ENCODE data around the gene CAMK2N1.
"Not testable (repeated sequence)": the region's sequence is repeated elsewhere in the genome, so short reads cannot be mapped to it uniquely, and the experiment has no call there.

Gene CAMK2N1

DNA sequence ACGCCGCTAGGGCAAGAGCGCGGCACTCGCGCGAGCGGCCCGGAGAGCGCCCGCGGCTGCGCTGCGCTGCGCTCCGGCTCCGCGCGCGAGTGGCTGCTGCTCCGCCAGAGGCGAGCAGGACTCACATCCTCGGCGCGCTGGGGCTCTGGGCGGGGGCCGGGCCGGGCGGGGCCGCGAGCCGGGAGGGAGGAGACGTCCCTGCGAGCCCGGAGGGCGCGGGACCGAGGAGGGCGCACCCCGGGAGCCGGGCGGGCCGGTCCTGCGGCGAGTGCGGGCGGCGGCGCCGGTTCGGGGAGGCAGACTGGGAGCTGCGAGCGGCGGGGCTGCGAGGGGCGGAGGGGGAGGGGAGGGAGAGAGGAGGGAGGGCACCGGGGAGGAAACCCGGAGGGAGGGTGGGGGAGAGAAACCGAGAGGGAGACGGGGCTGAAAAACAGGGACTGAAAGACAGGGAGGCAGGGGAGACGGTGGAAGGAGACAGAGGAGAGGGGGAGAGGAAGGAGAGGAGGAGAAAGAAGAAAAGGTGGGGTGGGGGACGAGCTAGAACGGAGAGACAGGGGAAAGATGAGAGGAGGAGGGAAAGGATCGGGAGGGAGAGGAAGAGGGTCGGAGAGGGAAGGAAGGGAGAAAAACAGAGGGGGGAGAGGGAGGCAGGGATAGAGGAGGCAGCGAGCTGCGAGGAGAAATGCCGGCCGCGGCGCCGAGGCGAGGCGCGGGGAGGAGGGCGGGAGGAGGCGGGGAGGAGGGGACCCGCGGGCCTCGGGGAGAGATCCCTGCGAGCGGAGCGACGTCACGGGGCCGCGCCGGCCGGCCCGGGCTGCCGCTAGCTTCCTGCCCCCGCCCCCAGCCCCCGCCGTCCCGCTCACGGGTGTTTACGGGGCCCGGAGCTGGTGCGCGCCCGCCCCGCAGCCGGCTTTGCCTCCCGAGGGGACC is at the start of gene CAMK2N1:
Gene CAMK2N1 (minus strand): TSS at position 684 of the 930 bp plus-strand sequence. CDS start 831 bp downstream, outside the sequence.
- peak; percentile 67 for DNase-seq

GRCh38 chr1:20534659-20535417 is 48.8 kb upstream of the CAMK2N1 start:
- no peak for DNase-seq

GRCh38 chr1:20533635-20534034 is 47.6 kb upstream of the CAMK2N1 start:
- DNase-seq, result no peak

- DNase-seq, result peak; percentile 31
These were observed 44.9 kb upstream of the CAMK2N1 start for GRCh38 chr1:20530901-20531300.

GRCh38 chr1:20530306-20530705 is 44.3 kb upstream of the CAMK2N1 start:
- no peak for DNase-seq

GRCh38 chr1:20528221-20528620 is 42.2 kb upstream of the CAMK2N1 start:
- DNase-seq, result no peak

- DNase-seq, result no peak
These were observed 40.3 kb upstream of the CAMK2N1 start for GRCh38 chr1:20526267-20526666.

DNA sequence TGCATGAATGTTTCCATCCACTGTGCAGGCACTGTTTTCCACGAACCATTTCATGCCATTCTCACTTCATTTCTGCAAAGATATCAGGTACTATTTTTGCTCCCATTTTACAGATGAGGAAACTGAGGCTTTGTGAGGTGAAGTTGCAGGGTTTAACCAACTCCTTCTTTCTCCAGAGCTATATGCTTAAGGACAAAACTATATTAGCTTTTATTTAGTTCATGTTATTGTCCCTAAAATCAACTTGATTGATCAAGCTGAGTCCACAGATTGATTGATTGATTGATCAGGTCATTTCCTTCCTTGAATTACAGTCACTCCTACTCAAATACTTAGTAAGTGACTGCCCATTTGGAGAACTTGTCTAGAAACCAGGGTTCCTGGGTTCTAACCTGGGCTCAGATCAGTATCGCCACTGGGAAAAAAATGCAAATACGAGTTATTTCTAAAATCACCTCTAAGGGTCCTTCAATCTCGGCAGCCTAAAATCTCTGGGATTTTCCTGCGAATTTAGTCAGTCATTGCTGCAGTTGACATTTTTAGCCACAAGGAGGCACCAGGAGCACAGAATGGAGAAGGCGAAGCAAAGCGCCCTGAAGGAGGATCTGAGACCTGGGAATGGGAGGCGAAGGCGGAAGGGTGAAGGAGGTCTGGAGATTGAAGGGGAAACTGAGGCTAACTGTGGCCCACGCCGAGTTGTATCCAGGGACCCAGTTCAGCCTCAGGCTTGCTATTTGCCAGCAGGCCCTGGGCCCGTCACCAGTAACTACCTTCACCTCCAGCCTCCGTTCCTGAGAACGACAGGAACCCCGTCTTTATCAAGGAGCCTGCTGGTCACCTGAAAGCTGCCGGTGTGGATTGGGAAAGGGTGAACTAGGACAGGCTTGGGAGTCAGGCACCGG is 36.2 kb upstream of the CAMK2N1 start:
- peak; percentile 83 for DNase-seq

- DNase-seq, result not testable (repeated sequence)
These were observed 33.7 kb upstream of the CAMK2N1 start for GRCh38 chr1:20519609-20520262.

- no peak for DNase-seq
These were observed 25.8 kb upstream of the CAMK2N1 start for GRCh38 chr1:20511518-20512428.

- DNase-seq, result no peak
These were observed 22.4 kb upstream of the CAMK2N1 start for GRCh38 chr1:20508411-20508771.

DNA sequence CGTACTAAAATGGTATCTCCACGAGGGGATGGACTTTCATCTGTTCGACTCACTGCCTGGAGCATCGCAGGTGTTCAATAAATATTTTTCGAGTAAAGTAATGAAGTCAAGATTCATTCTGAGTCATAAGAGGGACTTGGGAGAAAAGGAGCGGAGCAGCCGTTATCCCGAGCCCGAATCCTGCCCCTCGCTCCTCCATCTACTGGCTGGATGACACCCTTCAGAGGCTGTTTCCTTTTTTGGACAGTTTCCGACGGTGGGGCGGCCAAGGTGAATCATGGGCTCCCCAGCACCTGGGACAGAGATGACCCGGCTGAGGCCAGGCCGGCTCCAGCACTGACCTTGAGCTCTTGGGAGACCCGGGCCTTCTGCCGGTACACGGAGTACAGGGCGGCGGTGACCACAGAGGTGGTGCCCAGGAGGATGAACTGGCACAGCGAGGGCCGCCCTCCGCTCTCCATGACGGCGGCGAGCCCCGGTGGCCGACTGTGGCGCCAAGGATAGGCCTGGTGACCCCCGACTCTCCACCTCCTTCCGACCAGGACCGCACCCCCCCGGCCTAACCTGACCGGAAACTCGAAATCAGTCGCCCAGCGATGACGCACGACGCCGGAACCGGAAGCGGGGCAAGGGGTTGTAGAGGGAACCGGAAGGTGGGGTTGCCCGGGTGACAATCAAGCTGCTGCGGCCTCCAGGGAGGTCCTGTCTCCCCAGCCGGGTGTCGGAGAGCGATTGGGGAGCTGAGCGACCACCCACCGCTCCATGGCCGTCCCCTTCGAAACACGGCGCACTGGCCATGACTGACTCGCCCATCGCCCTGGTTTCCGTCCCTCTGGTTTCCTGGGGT is 21.8 kb upstream of the CAMK2N1 start, which contains the start of gene MUL1:
Gene MUL1 (minus strand): TSS at position 588 of the 847 bp plus-strand sequence. CDS start 127 bp downstream, at position 461.
- peak; percentile 93 for DNase-seq

- no peak for DNase-seq
These were observed 21.2 kb upstream of the CAMK2N1 start for GRCh38 chr1:20507248-20507563.

DNA sequence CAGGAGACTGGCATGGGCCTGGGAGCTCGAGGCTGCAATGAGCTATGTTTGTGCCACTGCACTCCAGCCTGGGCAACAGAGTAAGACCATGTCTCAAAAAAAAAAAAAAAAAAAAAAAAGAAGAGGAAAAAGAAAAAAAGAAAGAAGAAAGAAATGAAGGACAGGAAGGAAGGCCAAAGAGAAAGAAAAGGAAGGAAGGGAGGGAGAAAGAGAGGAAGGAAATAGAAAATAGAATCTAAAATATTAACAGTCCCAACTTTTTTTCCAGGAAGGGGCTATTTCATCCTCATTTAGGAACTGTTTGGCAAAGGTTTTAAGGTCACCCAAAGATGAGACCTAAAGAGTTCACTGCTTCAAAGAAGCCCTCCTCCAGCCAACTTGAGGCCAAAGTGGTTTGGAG is 19.5 kb upstream of the CAMK2N1 start:
- no peak for DNase-seq

DNA sequence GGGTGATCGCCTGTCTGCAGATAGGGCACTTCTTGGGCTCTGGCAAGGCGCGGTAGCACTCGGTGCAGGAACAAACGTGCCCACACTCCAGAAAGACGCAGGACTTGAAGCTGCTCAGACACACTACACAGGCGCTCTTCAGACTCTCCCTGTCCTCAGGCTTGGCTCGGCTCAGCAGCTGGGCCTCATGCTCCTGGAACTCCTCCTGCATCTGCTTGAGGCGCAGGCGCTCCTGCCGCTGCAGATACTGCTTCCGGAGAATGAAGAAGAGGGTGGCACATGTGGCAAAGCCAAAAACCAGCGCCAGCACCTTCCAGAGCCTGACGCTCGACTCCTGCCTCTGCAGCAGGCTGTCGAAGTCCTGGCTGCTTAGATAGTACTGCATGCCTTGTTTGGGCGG is 14.7 kb upstream of the CAMK2N1 start:
- no peak for DNase-seq

DNA sequence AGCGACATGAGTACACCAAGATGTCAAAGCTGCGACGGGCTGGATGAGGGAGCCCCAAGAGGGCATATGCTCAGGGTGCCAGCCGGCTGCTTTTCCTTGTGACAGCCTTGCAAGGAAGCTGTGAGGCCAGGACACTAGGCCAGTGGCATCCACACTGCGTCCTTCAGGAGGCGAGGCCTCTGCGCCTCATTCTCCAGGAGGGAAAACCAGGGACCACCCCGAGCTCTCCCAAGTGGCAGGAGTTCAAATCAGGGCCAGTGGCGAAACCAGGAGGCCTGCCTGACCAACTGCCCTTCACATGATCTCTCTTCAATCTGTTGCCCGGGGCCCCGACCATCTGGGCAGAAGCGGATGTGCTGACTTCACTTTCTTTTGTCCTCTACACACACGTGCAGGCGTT is 13.7 kb upstream of the CAMK2N1 start:
- DNase-seq, result no peak

- DNase-seq, result no peak
These were observed 13.1 kb upstream of the CAMK2N1 start for GRCh38 chr1:20499105-20499504.

DNA sequence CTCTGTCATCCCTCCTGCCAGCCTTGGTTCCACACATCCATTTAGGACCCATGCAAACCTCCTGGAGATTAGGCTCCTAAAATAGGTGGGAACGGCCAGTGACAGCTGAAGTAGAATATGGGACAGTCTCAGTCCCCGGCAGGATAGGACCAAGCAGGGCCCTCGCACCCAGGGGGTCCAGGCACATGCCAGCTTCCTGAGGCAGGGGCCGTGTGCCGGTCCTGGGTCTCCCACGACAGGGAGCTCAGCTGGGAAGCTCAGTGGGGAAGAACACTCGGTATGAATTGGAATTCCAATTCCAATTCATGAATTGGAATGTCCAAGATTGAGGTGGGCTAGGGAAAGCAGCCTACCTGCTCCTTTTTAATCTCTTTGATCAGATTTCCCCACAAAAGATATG is 12.1 kb upstream of the CAMK2N1 start:
- DNase-seq, result no peak

- DNase-seq, result no peak
These were observed 11.5 kb upstream of the CAMK2N1 start for GRCh38 chr1:20497506-20497905.

DNA sequence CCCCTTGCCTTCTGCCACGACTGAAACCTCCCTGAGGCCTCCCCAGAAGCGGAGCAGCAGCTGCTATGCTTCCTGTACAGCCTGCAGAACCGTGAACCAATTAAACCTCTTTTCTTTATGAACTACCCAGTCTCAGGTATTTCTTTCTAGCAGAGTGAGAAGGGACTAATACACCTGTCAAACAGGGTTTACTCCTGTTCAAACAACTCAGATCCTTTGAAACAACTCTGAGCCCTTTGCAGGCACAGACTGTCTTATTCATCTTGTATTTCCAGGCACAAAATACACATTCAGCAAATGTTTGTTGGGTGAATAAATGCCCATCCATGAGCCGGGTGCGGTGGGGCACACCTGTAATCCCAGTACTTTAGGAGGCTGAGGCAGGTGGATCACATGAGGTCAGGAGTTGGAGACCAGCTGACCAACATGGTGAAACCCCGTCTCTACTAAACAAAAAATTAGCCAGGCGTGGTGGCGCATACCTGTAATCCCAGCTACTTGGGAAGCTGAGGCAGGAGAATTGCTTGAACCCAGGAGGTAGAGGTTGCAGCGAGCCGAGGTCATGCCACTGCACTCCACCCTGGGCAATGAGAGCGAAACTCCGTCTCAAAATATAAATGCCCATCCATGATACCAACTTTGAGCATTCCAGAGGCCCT is 10.8 kb upstream of the CAMK2N1 start:
- not testable (repeated sequence) for DNase-seq

Data from EL (cell line).